Islet of Langerhans (tissue), 1 donor: ENCODE data around the gene PTPRT.
A peak's percentile ranks its signal among the peaks of the same experiment; 100 is the strongest.

Experiments used
- FAIRE-seq: peaks from one replicate; lab custom pipeline; 2011; peaks lifted over from hg19 to GRCh38; lab: Jason Lieb, UNC

PTPRT gene

DNA sequence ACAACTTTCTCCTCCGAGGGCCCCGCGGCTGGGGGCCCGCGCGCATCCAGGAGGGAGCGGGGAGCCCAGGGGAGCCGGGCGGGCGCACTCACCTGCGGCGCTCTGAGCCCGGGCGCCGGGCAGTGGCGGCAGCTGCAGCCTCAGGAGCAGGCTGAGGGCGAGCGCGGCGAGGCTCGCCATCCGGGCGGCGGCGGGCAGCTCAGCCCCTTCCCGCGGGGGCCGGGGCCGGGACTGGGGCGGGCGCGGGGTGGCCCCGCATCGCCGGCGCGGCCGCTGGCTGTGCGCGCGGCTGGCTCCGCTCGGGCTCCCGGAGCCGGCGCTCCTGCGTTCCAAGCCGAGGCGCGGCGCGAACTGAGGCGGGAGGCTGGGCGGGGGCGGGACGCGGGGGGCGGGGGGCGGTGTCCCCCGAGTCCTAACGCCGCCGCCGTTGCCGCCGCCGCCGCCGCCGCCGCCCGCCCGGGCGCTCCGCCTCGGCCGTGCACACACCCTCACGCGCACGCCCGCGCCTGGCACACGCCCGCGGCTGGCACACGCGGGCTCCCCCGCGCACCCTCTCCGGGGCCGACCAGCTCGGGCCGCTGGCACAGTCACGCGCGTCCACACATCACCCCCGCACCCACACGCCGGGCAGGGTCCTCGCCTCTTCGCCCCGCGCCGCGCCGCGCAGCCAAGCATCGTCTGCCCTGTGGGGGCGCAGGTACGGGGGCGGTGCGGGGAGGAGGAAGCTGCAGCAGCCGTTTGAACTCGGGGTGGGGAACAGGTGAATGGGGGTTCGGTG, at the start of gene PTPRT:
TSS of gene PTPRT (minus strand) at position 353 of the 778 bp plus-strand sequence. CDS start at position 180, 173 bp downstream.
- FAIRE-seq, result no peak

DNA sequence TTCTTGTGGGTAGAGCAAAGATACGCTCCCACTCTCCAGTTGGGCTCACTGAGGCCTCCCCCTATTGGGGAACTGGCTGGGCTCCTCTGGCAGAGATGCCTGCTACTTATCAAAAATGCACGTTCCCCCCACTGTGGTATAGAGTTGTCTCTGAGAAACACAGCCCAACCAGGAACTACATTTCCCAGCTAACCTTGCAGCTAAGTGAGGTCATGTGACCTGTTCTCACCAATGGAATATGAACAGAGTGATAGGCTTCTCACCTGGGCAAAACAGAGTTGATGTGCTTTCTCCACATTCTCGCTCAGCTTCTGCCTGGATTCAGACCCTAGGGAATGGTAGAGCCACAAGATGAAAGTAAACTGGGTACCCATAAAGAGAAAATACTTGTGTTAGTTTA, 49.1 kb upstream of the PTPRT start:
- peak; percentile 41 for FAIRE-seq

DNA sequence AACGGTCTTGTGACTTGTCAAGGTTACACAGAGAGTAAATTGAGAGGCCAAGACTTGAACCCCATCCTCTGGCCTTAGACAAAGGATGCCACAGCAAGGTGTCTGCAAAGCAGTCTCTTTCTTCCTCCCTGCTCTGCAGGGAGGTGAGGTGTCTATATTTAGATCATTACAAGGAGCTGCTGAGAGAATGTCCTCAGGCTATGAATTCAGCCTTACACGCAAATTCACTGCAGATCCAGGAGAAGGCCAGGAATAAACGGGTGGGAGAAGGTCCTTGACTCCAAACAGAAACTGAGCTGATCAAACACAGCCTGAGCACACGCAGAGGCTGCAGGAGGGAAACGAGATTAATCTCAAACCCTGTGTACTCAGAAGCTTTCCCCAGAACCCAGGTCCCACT, 48.6 kb upstream of the PTPRT start:
- no peak for FAIRE-seq

DNA sequence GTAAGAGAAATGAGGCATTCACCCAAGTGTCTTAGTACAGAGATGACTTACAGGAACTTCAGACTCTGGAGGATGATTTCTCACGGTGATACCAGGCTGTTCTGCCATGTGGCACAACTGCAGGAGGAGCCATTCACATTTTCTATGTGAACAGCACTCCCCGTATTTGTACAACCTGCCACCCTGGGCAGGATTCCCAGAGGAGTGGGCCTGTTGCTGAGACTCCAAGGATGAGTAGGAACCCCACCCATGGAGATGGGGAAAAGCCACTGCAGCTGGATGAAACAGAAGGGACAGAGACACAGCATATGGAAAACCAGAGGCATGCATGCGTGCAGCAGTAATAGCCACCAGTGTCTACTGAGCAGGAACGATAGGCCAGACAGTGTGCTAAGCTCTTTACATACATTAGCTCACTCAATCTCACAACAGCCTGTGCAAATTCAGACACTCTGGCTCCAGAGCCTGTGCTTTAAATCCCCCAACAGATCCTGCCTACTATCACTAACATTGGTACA, 48.0 kb upstream of the PTPRT start:
- no peak for FAIRE-seq

DNA sequence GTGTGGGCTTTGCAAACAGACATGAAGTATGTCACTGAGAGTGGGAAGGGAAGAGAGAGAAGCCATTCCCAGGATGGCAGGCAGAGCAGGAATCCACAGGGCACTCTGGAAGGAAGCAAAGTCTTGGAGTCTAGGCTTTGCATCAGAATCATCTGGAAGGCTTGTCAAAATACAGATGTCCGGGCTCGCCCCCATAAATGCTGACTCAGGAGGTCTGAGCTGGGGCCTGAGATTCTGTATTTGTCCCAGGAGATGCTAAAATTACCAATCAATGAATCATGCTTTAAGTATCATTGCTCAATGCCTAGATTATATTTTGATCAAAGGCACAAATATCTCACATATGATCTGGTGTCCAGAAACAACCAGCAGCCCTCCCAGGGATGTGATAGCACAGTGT, 46.3 kb upstream of the PTPRT start:
- no peak for FAIRE-seq

DNA sequence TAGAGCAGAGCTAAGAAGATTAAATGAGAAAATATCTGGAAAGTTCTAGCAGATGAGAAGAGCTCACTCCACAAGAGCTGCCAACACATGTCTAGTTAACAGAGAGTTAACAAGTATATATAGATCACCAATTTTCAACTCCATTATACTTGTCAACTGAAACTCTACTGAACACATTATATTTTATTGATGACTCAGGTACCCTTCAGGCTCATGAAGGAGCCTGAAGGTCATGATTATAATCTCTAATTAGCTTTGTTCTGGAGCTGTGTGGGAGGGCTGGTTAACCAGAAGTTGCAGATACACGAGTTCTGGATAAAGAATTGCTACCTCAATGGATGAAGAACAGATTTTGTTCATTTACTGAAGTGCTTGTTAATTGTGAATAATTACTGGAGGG, 42.1 kb upstream of the PTPRT start:
- no peak for FAIRE-seq

DNA sequence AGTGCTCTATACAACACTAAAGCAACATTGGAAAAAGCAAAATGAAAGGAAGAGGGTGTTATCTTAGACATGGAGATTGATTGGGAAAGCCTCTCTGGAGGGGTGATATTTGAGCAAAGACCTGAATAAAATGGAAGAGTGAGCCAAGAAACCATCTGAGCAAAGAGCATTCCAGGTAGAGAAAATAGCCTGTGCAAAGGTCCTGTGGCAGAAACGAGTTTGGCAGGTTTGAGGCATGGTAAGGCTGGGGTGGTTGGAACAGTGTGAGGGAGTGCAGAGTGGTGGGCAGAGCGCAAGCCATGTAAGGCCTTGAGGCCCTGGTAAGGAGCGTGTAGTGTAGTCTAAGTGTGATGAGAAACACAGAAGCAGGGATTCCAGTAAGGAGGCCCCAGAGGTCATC, 40.0 kb upstream of the PTPRT start:
- FAIRE-seq, result no peak

DNA sequence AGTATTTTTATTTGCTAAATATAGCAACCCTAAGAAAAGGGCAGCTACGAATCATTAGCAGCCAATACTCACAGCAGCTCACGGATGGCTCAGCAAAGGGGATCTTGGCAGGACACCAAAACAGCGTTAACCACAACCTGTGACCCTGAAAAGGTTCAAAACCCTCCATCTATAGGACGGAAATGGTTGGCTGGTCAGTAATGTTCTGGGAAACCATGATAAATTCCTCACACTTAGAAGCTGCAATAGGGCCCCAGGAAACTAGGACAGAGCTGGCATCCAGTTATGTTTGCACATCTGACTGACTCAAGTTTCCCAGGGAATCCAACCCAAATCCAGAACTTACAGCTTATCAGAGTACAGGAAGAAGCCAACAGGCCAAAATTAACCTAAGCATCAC, 30.9 kb upstream of the PTPRT start:
- no peak for FAIRE-seq

DNA sequence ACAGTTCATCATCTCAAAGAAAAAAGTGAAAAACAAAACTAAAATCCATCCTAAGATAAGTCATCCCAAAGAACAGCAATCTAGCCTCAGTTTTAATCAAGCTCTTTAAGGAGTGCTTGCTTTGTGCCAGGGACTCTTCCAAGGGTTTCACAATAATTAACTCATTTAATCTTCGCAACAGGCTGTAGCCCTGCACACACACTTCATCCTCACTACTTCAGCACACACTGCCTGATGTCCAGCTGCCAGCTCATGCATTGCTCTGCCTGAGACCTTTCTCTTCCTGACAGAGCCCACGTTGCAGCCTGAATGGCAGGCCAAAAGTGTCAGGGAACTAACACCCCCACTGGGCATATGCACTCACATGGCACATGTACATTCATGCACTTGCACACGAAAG, 21.2 kb upstream of the PTPRT start:
- FAIRE-seq, result no peak

DNA sequence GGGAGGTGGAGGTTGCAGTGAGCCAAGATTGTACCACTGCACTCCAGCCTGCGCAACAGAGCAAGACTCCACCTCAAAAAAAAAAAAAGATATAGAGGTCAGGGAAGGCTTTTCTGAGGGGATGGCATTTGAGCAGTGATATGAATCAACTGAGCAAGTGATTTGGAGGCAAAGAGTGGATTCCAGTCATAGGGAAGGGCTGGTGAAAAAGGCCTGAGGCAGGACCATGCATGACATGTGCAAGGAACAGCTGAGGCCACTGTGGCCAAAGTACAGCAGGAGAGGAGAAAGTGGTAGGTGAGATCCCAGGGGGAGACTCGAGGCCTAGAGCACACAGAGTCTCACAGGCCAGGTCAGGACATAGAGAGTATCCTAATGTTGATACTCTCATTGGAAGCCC, 20.1 kb upstream of the PTPRT start:
- no peak for FAIRE-seq

DNA sequence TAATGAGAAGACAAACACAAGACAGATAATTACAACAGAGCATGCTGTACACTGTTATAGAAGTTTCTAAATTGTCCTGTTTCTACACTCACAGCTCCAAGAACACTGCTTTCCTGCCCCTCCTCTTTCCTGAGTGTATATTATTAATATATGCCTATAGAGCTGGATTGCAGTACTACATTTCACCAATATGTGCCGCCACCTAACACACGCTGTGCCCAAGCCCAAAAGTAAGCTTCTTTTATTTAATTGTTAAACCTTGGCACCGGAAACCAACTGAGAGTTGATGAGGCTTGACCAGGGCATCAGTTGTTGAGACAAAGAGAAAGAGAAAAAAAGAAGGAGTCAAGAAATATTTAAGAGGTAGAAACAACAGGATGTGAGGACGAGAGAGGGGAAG, 16.0 kb upstream of the PTPRT start:
- FAIRE-seq, result no peak

DNA sequence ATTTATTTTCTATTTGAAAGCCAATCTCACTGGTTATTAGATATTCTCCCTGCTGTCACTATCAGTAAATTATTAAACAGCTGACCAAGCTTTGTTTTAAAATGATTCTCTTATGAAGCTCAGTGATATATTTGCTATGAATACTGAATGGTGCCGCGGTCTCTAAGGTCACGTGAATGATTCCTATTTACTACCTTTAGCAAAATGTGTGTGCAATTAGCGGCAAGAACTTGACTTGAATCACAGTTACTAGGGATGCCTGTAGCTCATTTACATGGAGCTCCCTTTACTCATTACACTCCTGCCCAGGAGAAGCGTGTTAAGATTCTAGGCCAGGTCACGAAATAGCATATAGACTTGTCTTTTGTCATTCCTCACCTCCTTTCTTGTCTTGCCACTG, 12.4 kb upstream of the PTPRT start:
- no peak for FAIRE-seq

DNA sequence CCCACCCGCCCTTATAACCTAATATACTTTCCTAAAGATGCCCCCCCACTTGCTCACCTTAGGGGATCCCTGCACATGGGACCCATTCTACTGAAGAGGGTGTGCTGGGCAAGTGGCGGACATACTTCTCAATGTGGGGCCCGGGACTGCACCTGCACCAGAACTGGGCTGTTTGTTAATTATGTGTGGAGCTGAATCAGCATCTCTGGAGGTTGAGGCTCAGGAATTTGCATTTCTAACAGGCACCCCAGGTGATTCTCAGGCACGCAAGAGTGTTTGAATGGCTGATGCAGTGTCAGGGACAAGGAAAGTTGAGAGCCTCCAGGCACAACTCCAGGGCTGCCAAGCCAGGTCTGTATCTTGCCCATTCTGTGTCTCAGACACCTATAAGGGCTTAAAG, 8.9 kb upstream of the PTPRT start:
- no peak for FAIRE-seq

DNA sequence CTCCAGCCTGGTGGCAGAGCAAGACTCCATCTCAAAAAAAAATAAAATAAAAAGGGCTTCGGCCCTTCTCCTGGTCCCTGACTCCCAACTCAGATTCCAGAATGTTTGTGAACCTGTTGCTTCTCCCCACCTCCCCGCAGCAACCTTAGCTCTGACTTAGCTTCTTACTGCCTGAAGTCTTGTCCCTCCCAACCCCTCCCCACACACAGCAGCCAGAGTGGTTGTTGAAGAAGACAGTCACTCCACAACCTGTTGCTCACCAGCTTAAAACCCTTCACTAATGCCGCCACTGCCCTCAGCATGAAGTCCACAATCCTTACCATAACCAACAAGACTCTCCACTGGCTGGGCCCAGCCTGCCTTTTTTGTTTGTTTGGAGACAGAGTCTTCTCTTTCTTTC, 6.5 kb upstream of the PTPRT start:
- FAIRE-seq, result no peak

DNA sequence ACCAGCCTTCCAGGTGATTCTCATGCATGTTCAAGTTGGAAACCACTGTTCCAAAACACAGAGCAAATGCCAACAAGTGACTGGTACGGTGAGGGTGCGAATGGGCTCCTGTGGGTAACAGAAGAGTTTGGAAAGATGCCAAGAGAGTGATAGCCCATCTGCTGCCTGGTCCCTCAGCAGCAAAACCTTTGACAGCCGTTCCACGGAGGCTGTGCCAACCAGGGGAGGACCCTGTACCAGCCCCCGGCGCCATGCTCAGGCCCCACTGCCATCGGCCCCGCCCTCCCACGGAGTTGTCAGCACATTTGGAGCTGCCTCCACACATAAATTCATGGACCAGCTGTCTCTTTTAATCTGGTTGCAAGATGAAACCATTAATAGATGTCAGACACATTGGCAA, 4.4 kb upstream of the PTPRT start:
- FAIRE-seq, result no peak

DNA sequence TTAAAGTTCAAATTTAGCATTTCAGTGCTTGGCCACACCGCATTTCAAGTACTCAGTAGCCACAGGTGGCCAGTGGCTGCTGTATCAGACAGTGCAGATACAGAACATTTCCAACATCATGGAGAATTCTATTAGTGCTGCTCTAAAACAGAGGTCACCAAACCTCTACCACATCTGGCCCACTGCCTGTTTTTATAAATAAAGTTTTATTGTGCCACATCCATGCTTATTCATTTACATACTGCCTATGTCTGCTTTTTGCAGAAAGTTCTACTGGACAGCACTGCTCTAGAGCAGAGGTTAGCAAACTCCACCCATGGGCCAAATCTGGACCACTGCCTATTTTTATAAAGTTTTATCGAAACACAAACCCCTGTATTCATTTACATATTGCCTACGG, 3.7 kb upstream of the PTPRT start:
- no peak for FAIRE-seq

DNA sequence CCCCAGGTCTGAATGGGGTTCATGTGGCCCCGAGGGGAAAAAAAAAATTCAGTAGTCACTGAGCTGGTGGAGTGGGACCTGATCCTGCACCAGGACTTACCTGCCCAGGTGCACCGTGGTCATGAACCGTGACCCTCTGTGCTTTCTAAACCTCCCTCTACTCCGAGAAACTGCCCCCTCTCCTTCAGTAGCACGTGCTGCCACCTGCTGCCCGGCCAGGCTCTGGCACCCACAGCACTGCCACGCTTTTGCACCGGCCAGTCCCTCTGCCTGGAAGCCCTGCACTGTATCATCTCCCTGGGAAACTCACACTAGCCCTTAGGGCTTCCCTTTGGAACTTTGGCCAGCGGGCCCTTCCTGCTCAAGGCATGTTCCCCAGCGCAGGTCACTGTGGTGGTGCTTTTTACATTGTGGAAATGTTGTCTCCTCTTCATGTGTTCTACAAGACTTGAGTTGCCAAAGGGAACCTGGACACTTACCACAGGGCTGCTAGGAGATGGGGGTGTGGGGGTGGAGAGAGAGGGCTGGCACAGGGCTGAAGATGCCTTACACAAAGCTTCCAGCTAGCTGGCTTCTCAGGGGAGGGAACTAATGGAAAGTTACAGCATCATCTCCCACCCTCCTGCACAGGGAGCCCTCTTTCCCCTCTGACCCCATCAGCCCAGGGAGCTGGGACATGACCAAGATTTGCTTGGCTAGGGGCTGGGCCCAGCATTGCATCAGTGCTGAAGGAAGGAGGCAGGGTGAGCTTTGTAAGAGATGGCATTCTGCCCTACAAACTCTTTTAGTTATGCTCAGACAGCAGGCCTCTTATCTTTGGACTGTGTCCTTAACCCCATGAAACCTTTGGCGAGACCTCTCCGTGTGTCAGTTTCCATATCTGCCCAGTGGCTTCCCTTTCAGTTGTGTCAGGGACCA, 2.5 kb upstream of the PTPRT start:
- no peak for FAIRE-seq

DNA sequence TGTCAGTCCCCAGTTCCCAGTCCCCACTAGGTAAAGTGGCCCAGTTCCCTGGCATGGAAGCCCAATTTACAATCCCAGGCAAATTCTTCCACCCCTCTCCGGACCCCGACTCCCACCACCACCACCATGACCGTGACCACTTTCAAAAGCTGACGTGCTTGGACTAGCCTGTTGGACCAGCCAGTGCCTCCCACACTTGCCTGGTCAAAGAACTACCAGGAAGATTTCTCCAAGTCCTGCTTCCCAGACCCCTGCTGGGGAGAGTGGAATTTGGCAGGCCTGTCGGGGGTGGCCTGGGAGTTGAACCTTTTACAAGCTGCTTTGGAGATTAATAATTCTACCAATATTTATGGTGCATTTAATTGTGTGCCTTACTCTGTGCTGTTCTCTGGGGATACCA, 1.4 kb upstream of the PTPRT start:
- no peak for FAIRE-seq

DNA sequence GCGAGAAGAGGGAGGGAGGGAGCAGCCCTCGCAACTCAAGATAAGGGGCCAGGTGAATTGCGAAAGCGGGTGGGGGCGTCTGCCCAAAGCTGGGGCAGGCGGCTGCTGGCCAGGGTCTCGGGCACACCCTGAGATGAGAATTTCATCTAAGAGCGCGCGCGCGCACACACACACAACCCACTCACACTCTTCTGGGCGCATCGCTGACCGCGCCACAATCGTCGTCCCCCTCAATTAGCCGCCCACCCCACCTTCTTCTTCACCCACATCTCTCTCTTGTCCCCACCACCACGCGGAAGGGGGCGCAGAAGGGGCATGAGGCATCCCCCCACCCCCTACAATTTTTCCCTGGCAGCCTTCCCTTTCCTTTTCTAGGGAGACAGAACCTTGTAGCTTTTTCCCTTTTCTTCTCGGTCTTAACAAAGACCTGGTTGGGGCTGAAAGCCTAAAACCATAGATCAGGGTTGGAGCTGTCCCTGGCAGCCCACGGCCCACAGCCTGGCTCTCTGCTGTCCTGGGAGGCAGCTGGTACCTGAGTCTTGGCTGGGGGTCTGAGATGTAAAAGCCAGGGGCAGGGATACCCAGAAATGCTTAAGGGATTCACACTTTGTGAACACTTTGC, 737 bp upstream of the PTPRT start:
- FAIRE-seq, result no peak

DNA sequence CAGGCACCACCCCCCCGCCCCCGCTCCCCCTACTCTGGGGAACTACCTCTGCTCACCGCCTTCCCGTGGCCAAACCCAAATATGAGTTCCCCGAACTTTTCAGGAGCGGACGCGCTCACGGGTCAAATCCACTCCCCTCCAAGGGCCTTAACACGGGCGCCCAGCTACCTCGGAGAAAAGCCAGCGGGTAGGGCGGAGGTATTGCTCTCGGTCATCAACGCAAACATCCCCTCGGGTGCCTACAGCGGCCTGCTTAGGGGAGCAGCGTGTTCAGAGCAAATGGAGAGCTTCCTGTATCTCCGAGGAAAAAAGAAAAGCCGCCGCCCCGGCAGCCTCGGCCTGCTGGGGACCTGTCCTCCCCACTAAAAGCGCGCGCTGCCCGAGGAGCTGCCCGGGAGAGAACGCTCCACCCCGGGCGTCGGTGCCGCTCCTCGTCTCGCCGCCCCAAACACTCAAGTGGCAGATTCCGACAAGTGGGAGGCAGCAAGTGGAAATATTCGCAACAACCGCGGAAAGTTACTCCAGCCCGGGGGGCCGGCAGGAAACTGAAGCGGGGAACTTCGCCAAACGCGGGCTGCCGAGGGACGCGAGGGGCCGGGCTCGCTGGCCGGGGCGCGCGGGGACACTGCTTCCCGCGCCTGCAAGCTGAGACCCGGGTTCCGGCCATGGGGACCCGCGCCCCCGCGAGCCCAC, 699 bp downstream of the PTPRT start:
- FAIRE-seq, result no peak

DNA sequence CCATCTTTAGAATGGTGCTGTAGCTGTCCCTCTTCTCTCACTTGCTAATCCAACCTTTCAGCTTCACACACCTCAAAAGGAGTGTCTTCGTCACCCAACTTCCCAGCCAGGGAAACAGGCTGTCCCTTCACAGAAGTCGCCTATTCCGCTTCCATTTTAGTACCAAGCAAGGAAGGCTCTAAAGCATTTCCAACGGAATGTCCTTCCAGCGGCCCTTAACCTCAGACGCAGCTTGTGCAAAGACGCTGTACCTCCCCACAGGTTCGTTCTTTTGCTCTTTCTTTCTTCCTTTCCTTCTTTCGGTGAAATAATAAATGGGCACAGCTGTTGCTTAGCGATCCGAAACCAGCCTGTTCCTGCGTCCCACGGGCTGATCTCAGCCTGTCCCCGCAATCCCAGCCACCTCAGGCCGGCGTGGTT, 1.5 kb downstream of the PTPRT start:
- no peak for FAIRE-seq
